GM19351 (cell line): Measurements from ENCODE around the gene VPS13C.
A peak's percentile ranks its signal among the peaks of the same experiment; 100 is the strongest.
"Not testable (repeated sequence)": the region's sequence is repeated elsewhere in the genome, so short reads cannot be mapped to it uniquely, and the experiment has no call there.

Experiments
- ATAC-seq: cut with Tn5 transposase; IDR thresholded peaks from one replicate; pipeline ENCODE4 v1.9.1; 2021; ENCODE audit warnings: mild to moderate bottlenecking, moderate library complexity; ENCODE audit not compliant: unreplicated experiment

Gene VPS13C

GRCh38 chr15:62046078-62046743 is 14.0 kb downstream of the VPS13C start:
- no peak for ATAC-seq

- no peak for ATAC-seq
Measured at GRCh38 chr15:62035256-62035924, 24.9 kb downstream of the VPS13C start.

GRCh38 chr15:62027916-62028315 is 32.3 kb downstream of the VPS13C start:
- ATAC-seq = no peak

GRCh38 chr15:62027263-62027565 is 33.0 kb downstream of the VPS13C start:
- ATAC-seq = peak; percentile 23

DNA sequence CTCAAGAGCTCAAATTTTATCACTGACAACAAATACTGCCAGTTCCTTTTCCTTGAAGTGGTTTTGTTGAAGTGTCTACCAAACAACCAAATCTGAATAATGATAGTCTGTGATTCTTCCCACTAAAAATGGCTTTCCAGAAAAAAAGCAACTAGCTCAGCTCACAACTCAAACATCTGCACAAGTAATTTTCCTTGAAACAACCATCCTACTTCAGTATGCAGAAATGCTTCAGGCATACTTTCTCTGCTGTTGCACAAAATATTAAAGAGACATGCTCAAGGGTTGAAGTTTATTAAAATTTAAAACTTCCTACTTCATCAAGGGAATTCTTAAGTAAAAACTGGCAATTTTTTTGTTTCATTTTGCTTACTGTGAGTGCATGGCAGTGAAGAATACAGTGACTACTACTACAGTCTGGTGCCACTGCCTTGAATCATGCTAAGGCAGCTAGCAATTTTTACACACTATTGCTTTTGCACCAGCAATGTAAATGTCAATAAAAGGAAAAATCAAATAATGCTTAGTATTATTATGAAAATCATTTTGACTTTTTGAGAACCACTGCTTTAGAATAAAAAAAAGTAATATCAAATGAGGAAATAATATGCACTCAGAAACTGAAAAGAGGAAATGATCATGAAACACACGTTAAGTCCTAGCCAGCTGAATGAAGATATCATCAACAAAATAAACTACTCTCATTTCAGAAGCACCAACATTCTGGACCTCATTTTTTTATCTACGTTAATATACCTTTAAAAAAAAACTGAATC is 33.6 kb downstream of the VPS13C start:
- ATAC-seq = peak; percentile 80

DNA sequence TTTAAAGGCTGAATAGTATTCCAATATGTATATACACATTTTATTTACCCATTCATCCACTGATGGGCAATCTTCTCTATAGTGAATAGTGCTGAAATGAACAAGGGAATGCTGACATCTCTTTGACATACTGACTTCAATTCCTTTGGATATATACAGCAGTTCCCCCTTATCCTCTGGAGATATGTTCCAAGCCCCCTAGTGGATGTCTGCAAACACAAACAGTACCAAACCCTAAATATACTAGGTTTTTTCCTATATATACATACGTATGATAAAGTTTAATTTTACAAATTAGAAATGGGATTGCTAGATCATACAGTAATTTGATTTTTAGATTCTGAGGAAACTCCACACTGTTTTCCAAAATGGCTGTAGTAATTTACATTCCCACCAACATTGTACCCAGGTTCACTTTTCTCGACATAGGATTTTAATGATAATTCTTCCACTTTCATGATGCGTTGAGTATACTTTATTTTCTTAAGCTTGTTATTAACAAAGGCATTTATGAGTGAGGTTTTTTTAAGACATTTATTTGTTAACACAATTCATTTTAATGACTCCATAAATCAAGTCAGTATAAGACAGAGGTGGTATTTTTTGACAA is 38.2 kb downstream of the VPS13C start:
- ATAC-seq = no peak

DNA sequence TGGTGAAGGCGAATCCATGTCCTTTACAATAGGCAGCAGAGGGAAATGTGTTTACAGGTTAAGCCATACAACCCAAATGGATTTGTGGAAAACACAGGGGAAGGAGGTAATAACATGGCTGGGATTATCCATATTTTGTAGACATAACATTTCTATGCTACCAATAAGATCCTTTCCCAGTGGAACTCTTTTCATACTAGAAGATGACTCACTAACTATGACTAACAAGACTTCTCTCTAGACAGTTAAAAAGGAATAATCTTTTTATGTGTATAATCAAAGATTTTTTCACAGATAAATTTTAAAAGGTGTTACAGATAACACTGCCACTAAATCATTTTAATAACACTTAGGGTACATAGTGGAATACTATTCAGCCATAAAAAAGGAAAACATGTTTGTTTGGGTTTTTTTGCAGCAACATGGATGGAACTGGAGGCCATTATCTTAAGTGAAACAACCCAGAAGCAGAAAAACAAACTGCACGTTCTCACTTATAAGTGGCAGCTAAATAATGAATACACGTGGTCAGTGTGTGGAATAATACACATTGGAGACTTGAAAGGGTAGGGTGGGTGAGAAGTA is 39.6 kb downstream of the VPS13C start:
- no peak for ATAC-seq

GRCh38 chr15:62005354-62005753 is 54.9 kb downstream of the VPS13C start:
- not testable (repeated sequence) for ATAC-seq

GRCh38 chr15:61997786-61998185 is 62.5 kb downstream of the VPS13C start:
- no peak for ATAC-seq

DNA sequence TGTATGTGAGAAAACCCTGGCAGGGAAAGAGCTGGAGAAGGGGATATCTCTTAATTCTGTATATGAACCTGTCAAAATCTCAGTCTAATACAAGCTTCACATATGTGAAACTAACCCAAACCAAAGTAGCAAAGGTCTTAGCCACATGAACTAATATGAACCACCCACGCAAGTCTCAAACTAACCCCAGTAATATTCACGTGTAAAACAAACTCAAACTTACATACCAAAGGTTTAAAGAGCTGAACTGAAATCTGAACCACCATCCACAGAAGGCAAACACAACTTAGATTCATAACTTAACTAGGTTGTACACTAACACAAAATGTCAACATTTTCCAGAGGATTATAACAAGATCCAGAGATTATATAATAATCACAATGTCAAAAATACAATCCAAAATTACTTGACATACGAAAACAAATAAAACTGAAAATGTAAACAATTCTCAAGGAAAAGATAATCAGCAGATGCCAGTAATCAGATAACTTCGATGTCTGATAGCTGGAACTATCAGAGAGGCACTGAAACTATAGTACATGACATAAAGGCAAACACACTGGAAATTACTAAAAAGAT is 64.1 kb downstream of the VPS13C start:
- no peak for ATAC-seq

DNA sequence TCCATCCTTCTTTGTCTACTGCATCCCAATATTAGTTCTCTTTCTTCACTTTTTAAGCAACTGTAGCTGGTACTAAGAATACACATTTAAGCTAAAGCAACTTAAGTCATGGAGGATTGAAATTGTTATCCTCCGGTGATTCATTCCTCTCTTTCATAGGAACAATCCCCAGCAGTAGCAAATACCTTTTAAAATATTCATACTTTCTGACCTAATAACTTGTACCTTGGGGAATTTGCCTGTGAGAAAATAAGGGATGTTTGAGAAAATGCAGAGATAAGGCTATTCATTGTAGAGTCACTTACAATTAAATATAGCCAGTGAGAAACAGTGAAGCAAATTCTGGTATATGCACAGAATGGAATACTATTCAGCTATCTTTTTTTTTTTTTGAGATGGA is 66.0 kb downstream of the VPS13C start:
- ATAC-seq = no peak

DNA sequence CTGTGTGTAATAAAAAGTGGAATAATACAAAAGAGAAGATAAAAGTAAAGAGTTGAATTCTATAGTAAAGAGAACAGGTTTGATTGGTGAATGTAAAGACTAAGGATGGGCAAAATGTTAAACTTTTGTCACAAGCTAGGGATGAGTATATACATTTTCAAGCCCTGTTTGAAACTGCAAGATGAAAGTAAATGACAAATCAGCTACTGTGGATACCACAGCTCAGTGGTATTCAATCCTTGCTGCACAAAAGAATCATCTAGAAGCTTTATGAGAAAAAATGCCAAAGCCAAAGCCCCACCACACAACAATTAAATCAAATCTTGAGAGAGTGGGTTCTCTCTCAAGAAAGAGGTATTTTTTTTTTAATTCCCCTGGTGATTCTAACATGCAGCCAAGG is 67.7 kb downstream of the VPS13C start:
- ATAC-seq = no peak

DNA sequence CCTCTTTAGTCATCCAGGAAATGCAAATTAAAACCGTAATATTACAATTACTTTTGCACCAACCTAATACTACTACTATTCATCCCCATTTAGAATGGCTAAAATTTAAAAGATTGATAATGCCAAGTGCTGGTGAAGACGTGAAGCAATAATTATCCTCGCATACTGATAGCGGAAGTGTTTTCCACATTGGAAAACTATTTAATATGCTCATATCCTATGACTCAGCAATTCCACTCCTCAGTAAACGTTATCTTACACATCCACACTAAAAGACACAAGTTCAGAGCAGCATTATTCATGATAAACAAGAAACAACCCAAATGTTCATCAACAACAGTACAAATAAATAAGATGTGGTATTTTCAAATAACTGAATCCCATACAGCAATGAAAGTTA is 70.6 kb downstream of the VPS13C start:
- no peak for ATAC-seq

GRCh38 chr15:61987824-61988223 is 72.4 kb downstream of the VPS13C start:
- no peak for ATAC-seq

- ATAC-seq = no peak
Measured at GRCh38 chr15:61983081-61983480, 77.2 kb downstream of the VPS13C start.

DNA sequence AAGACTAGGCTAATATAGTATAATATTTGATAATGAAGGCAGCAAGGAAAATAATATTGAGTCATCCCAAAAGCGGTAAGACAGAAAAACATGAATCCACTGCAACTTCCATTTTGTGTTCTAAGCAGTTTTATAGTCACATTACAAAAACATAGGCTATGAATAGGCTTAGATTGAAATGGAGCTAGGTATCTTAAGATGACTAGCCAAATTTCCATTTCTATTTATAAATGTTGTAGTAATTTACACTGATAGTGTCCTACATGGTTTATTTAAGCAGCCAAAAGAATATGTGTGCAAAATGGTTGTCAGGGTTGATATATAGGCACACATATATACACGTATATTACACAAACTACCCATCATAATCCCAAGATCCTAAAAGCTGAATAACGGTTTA is 82.0 kb downstream of the VPS13C start:
- no peak for ATAC-seq

GRCh38 chr15:61974759-61975158 is 85.5 kb downstream of the VPS13C start:
- no peak for ATAC-seq

GRCh38 chr15:61974118-61974517 is 86.1 kb downstream of the VPS13C start:
- ATAC-seq = no peak

DNA sequence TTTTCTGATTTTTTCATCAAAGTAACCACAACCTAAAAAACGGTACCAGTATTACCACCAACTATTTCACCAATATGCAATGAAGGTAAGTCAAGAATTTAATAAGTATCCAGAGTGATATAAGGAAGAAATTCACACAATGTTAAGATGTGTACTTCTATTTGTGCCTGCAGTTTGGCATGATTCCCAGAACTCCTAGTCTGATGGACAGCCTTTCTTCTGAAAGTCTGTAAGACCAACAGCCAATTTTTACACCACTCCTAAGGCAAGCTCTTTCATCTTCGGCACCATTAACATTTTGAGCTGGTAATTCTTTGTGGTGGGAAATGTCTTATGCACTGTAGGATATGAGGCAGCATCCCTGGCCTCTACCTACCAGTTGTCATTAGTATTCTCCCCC is 108.3 kb downstream of the VPS13C start:
- no peak for ATAC-seq

GRCh38 chr15:61946778-61947177 is 113.5 kb downstream of the VPS13C start:
- ATAC-seq = no peak

GRCh38 chr15:61943992-61944391 is 116.3 kb downstream of the VPS13C start:
- no peak for ATAC-seq
